GM12873 (cell line): Measurements from ENCODE around the gene TTF1.

Experiments
- TF ChIP-seq, protein P1 (sequence below): IDR thresholded peaks from 2 replicates; pipeline ENCODE4 v1.5.1; 2012; ENCODE audit warnings: low read depth, mild to moderate bottlenecking, moderate library complexity, low read length, control low read depth; ENCODE audit not compliant: insufficient read depth; ENCODE audit errors: missing control alignments

The TTF1 gene

GRCh38 chr9:132412089-132412488 is 5.4 kb upstream of the TTF1 start:
- TF ChIP-seq, protein P1, sequence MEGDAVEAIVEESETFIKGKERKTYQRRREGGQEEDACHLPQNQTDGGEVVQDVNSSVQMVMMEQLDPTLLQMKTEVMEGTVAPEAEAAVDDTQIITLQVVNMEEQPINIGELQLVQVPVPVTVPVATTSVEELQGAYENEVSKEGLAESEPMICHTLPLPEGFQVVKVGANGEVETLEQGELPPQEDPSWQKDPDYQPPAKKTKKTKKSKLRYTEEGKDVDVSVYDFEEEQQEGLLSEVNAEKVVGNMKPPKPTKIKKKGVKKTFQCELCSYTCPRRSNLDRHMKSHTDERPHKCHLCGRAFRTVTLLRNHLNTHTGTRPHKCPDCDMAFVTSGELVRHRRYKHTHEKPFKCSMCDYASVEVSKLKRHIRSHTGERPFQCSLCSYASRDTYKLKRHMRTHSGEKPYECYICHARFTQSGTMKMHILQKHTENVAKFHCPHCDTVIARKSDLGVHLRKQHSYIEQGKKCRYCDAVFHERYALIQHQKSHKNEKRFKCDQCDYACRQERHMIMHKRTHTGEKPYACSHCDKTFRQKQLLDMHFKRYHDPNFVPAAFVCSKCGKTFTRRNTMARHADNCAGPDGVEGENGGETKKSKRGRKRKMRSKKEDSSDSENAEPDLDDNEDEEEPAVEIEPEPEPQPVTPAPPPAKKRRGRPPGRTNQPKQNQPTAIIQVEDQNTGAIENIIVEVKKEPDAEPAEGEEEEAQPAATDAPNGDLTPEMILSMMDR, result peak; percentile 53

- TF ChIP-seq, protein P1, result peak; percentile 75
Measured at GRCh38 chr9:132411091-132411508, 4.5 kb upstream of the TTF1 start.

DNA sequence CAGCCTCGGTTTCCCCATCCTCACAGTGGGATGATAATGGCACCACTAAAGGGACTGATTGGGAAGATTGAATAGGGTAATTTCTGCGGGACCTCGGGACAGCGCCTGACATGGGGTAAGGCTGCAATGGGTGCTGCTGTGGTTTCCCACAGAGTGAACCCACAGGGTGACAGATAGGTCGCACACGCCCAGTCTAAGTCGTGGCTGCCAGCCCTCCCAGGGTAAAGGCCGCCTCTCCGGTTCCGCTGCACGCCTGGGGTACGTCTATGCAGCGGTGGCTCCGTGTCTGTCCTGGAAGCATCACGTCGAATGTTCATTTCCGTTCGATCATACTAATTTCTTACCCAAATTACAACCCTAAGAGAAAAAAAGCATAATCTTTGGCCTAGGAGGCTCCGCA is 4.0 kb upstream of the TTF1 start:
- TF ChIP-seq, protein P1, result no peak

DNA sequence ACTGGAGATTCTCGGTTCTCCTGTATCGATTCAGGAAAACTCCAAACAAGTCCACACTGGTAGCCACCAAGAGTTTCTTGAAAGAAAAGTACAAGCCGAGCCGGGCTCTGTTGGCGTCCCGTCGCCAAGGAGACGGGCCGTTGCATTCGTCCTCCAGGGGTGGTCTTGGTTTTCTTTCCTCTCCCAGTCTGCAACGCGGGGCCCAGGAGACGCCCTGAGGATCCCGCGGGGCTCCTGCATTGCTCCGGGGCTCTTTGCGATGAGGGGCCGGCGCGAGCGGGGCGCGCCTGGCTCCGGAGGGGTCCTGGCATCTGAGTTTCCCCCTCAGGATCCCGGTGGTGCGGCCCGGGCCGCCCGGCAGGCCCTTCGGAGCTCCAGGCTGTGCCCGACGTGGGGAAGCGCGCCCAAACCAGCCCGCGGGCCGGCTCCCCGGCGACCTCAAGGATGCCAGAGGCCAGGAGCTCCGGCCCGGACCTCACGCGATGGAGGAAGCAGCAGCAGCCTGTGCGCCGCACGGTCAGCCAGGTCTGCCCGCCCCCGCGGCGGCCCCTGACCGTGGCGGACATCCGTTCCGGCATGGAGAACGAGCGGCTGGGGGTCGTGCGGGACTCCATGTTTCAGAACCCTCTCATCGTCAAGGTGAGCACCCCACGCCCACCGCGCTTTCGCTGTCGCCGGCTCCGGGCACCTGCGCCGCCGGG is 3.3 kb upstream of the TTF1 start, which contains the start of gene CFAP77:
Gene CFAP77 (plus strand): TSS at position 384 of the 701 bp plus-strand sequence. CDS start 61 bp downstream, at position 445.
- TF ChIP-seq, protein P1, result no peak

GRCh38 chr9:132408521-132408920 is 1.9 kb upstream of the TTF1 start:
- TF ChIP-seq, protein P1, result no peak

- TF ChIP-seq, protein P1, result no peak
Measured at GRCh38 chr9:132407196-132407595, 556 bp upstream of the TTF1 start.

DNA sequence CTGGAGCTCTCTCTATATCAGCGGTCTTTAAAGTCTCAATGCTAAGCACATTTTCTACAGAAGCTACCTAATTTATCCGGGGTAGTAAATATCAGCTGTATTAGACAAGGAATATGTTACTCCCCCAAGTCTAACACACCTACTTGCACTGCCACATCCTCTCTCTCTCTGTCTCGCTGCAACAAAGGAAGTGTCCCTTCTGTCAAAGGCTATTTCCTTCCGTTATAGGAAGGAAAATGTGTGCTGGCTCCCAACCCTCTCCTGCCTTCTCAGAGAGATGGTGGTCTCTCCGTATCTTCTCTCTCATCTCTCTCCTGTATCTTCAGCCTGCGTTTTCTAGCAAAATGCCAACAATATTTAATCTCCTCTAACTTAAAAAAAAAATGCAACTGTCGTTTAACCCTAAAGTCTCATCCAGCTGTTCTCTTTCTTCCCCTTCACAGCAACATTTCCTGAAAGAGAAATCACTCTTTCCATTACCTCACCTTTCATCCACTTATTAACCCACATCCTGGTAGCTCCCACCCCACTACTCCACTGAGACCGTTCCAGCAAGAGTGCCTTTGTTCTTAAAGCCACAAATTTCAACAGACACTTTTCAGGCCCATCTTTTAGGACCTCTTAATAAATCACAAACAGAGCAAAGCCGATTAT is 2.3 kb downstream of the TTF1 start:
- TF ChIP-seq, protein P1, result no peak
